Stomach smooth muscle (tissue), 2 donors: ENCODE data around the gene RRBP1.

Experiments
- H3K27ac ChIP-seq: one replicate; pipeline ENCODE4 v1.7.0; 2013; ENCODE audit warnings: mild to moderate bottlenecking, low read length, inconsistent platforms
- H3K27me3 ChIP-seq, 2 donors: one replicate each; pipeline ENCODE4 v1.7.0; 2013; ENCODE audit warnings: low read length in 2 of 2; ENCODE audit not compliant: insufficient read depth in 2 of 2, control insufficient read depth in 1 of 2
- H3K36me3 ChIP-seq, 2 donors: one replicate each; pipeline ENCODE4 v1.7.0; 2013; ENCODE audit warnings: low read length in 2 of 2; ENCODE audit not compliant: control insufficient read depth in 2 of 2, insufficient read depth in 2 of 2
- H3K4me1 ChIP-seq: one replicate; pipeline ENCODE4 v1.7.0; 2013; ENCODE audit warnings: low read length; ENCODE audit not compliant: control insufficient read depth, insufficient read depth
- H3K4me3 ChIP-seq, 2 donors: one replicate each; pipeline ENCODE4 v1.7.0; 2013; ENCODE audit warnings: low read length in 2 of 2
- H3K9ac ChIP-seq, 2 donors: one replicate each; pipeline ENCODE4 v1.7.0; 2013; ENCODE audit warnings: low read length in 2 of 2, mild to moderate bottlenecking in 1 of 2
- H3K9me3 ChIP-seq, 2 donors: one replicate each; pipeline ENCODE4 v1.7.0; 2013; ENCODE audit warnings: low read length in 2 of 2; ENCODE audit not compliant: control insufficient read depth in 2 of 2
- donor health status: healthy.
- donor health status: Pancreatic carcinoma.

RRBP1 gene

GRCh38 chr20:17640146-17640874, 41.7 kb downstream of the RRBP1 start:
- Histone ChIP-seq H3K36me3 (peaks cover 21 to 26% of the 10 kb centered on the region in 2 donors), H3K9me3 (no peaks in the 10 kb centered on the region), H3K4me3 (no peak overlapping the region), H3K9ac (no peak overlapping the region), H3K4me1 (peaks cover 90% of the 10 kb centered on the region), H3K27me3 (no peaks in the 10 kb centered on the region), H3K27ac (no peak overlapping the region)

GRCh38 chr20:17638835-17639407, 43.1 kb downstream of the RRBP1 start:
- H3K4me3 ChIP-seq, result no peak overlapping the region
- H3K36me3 ChIP-seq, result peaks cover 25 to 36% of the 10 kb centered on the region in 2 donors
- H3K9me3 ChIP-seq, result no peaks in the 10 kb centered on the region
- H3K27me3 ChIP-seq, result no peaks in the 10 kb centered on the region
- H3K27ac ChIP-seq, result no peak overlapping the region
- H3K4me1 ChIP-seq, result peaks cover 92% of the 10 kb centered on the region
- no peak overlapping the region for H3K9ac ChIP-seq

GRCh38 chr20:17637985-17638640, 43.9 kb downstream of the RRBP1 start:
- H3K27me3 ChIP-seq, result no peaks in the 10 kb centered on the region
- no peak overlapping the region for H3K9ac ChIP-seq
- H3K36me3 ChIP-seq, result peaks cover 31 to 37% of the 10 kb centered on the region in 2 donors
- H3K4me1 ChIP-seq, result peaks cover 87% of the 10 kb centered on the region
- H3K9me3 ChIP-seq, result no peaks in the 10 kb centered on the region
- no peak overlapping the region for H3K4me3 ChIP-seq
- H3K27ac ChIP-seq, result no peak overlapping the region

GRCh38 chr20:17637413-17637780, 44.6 kb downstream of the RRBP1 start:
- no peak overlapping the region for H3K9ac ChIP-seq
- H3K9me3 ChIP-seq, result no peaks in the 10 kb centered on the region
- no peak overlapping the region for H3K27ac ChIP-seq
- H3K4me3 ChIP-seq, result no peak overlapping the region
- H3K4me1 ChIP-seq, result peaks cover 80% of the 10 kb centered on the region
- H3K36me3 ChIP-seq, result peaks cover 34 to 45% of the 10 kb centered on the region in 2 donors
- no peaks in the 10 kb centered on the region for H3K27me3 ChIP-seq

GRCh38 chr20:17636523-17637412, 45.3 kb downstream of the RRBP1 start:
- Histone ChIP-seq H3K4me3 (no peak overlapping the region), H3K27ac (no peak overlapping the region), H3K9ac (no peak overlapping the region), H3K9me3 (no peaks in the 10 kb centered on the region), H3K27me3 (no peaks in the 10 kb centered on the region), H3K4me1 (peaks cover 74% of the 10 kb centered on the region), H3K36me3 (peaks cover 36 to 51% of the 10 kb centered on the region in 2 donors)

GRCh38 chr20:17635332-17636244, 46.5 kb downstream of the RRBP1 start:
- peaks cover 32 to 53% of the 10 kb centered on the region in 2 donors for H3K36me3 ChIP-seq

GRCh38 chr20:17634661-17635331, 47.2 kb downstream of the RRBP1 start:
- Histone ChIP-seq H3K36me3 (peaks cover 31 to 59% of the 10 kb centered on the region in 2 donors), H3K4me3 (no peak overlapping the region), H3K9ac (no peak overlapping the region), H3K27me3 (no peaks in the 10 kb centered on the region), H3K9me3 (no peaks in the 10 kb centered on the region), H3K4me1 (peaks cover 55% of the 10 kb centered on the region), H3K27ac (peak overlapping the region; percentile 31)

More at GRCh38 chr20:17635332-17636244, 46.5 kb downstream of the RRBP1 start:
- Histone ChIP-seq H3K4me1 (peaks cover 63% of the 10 kb centered on the region), H3K9ac (no peak overlapping the region), H3K4me3 (no peak overlapping the region), H3K27ac (no peak overlapping the region), H3K9me3 (no peaks in the 10 kb centered on the region), H3K27me3 (no peaks in the 10 kb centered on the region)

GRCh38 chr20:17633850-17634500, 48.1 kb downstream of the RRBP1 start:
- Histone ChIP-seq H3K4me1 (peaks cover 51% of the 10 kb centered on the region), H3K4me3 (no peak overlapping the region), H3K9ac (no peak overlapping the region), H3K27me3 (no peaks in the 10 kb centered on the region), H3K36me3 (peaks cover 36 to 58% of the 10 kb centered on the region in 2 donors), H3K27ac (peak overlapping the region; percentile 31), H3K9me3 (no peaks in the 10 kb centered on the region)

- no peak overlapping the region for H3K9ac ChIP-seq
- no peaks in the 10 kb centered on the region for H3K27me3 ChIP-seq
- no peaks in the 10 kb centered on the region for H3K9me3 ChIP-seq
- H3K36me3 ChIP-seq, result peaks cover 37 to 54% of the 10 kb centered on the region in 2 donors
- no peak overlapping the region for H3K4me3 ChIP-seq
- H3K27ac ChIP-seq, result no peak overlapping the region
- H3K4me1 ChIP-seq, result peaks cover 50% of the 10 kb centered on the region
Observed at GRCh38 chr20:17633221-17633849, 48.7 kb downstream of the RRBP1 start.
